ENCODE measurements around the gene ZNF23. TPM values are rescaled to one million over a fixed set of nuclear protein-coding genes. Genes with fewer than 3 reads are reported as not detected.
A peak's percentile ranks its signal among the peaks of the same experiment; 100 is the strongest.

Gene ZNF23
- total RNA-seq, 2 experiments from 2014 or later = 11.1 to 11.5 TPM

DNA sequence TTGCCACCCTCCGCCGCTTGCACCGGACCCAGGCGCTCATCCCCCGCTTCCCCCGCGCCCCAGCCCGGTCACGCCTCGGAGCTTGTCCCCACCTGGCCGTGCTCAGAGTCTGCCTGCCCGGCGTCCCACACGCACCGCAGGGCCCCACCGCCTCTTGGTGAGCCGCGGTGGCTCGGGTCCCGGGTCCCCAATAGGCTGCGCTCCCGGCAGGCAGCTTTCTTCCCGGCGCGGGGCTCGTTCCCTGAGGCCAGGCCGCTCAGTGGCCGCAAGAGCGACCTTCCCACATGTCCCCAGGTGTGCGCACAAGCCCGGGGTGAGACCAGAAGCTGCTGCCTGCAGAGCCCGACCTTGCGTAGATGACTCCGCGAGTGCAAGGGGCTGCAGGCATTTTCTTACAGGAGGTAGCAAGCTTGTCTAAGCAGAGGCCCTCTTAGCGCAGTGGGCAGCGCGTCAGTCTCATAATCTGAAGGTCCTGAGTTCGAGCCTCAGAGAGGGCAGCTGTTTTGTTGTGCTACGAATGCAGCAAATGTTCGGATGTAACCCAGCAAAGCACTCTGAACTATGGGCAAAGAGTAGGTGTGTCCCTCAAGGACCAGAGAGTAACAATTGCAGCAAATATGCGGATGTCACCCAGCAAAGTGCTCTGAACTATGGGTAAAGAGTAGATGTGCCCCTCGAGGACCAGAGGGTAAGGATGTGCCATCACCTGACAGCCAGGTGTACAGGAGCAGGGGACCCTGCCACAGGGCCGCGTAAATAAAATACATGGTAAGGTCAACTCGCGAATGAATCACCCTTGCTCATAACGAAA, 35.8 kb downstream of the ZNF23 start:
- Mint-ChIP-seq H3K9me3 (no peaks in the 10 kb centered on the region), H3K4me1 (peaks cover 9% of the 10 kb centered on the region), H3K27ac (peak overlapping the region; percentile 83), H3K4me3 (peak overlapping the region; percentile 68), H3K36me3 (no peaks in the 10 kb centered on the region), H3K27me3 (peaks cover 38% of the 10 kb centered on the region)
- DNase-seq = peak; percentile 70

DNA sequence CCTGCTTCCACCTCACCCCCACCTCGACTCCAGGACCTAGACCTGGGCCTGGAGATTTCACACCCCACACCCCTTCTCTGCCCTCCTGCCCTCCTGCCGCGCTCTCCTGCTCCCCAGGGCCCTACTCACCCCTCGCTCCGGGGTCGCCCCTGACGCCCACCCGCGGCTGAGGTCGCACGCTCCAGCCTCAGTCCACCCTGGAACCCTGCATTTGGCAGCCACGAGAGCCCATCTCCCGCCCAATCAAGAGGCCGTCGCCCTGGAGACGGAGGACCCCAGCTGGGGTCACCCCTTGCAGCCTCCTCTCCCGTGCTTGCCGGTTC, 36.3 kb downstream of the ZNF23 start:
- peaks cover 36% of the 10 kb centered on the region for H3K27me3 Mint-ChIP-seq
- no peak for DNase-seq
- H3K4me3 Mint-ChIP-seq = peak overlapping the region; percentile 68
- H3K9me3 Mint-ChIP-seq = no peaks in the 10 kb centered on the region
- peaks cover 9% of the 10 kb centered on the region for H3K4me1 Mint-ChIP-seq
- no peaks in the 10 kb centered on the region for H3K36me3 Mint-ChIP-seq
- H3K27ac Mint-ChIP-seq = no peak overlapping the region

DNA sequence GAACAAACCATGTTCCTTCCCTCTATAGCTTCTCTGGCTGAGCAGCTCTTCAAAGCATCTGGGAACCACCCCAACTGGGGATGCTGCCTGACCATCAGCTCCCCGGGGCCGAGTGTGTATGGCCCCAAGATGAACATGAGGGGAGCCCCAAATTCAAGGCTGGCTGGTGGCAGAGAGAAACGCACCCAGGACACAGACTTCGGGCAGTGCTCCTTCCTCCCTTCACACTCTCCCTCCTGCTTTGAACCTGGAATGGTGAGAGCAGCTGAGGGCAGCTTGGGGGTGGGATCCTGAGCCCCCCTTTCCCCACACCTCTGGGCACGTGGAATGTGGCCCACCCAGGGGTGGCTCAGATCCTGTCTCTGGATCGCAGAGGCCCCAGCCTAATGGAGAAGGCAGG, 37.4 kb downstream of the ZNF23 start:
- no peak overlapping the region for H3K27ac Mint-ChIP-seq
- H3K27me3 Mint-ChIP-seq = peaks cover 34% of the 10 kb centered on the region
- no peaks in the 10 kb centered on the region for H3K9me3 Mint-ChIP-seq
- no peaks in the 10 kb centered on the region for H3K36me3 Mint-ChIP-seq
- peaks cover 9% of the 10 kb centered on the region for H3K4me1 Mint-ChIP-seq
- DNase-seq = no peak
- no peak overlapping the region for H3K4me3 Mint-ChIP-seq

DNA sequence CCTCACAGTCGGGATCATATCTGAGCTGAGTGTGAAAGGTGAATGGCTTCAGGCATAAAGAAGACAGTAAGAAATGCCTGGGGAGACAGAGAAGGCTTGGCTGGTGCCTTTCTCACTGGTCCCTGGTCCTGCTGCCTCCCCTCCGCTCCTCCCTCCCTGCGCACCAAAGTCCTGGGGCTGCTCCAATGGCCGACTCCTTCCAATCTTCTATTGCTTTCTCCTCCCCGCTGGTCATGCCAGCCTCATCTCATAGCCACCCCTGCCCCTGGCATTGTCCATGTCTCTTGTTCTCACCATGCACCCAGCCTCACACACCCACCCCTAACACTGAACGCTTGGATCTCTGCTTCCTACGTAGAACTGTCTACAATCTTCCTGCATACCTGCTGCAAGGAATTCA, 38.2 kb downstream of the ZNF23 start:
- Mint-ChIP-seq H3K36me3 (no peaks in the 10 kb centered on the region), H3K27ac (no peak overlapping the region), H3K9me3 (no peaks in the 10 kb centered on the region), H3K27me3 (peaks cover 34% of the 10 kb centered on the region), H3K4me3 (no peak overlapping the region), H3K4me1 (peaks cover 9% of the 10 kb centered on the region)
- DNase-seq = no peak

DNA sequence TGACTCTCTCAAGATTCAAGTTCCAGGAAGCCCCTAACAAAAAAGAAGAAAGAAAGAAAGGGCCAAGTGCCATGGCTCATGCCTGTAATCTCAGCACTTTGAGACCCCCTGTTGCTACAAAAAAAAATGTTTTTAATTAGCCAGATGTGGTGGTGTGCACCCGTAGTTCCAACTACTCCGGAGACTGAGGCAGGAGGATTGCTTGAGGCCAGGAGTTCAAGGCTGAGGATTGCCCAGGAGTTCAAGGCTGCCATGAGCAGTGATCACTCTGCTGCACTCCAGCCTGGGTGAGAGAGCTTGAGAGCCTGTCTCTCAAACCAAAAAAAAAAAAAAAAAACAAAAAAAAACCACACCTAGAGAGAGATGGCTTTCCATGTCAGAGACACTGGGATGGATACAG, 39.0 kb downstream of the ZNF23 start:
- Mint-ChIP-seq H3K9me3 (no peaks in the 10 kb centered on the region), H3K27me3 (peaks cover 34% of the 10 kb centered on the region), H3K36me3 (no peaks in the 10 kb centered on the region), H3K4me1 (peaks cover 9% of the 10 kb centered on the region), H3K27ac (no peak overlapping the region), H3K4me3 (no peak overlapping the region)
- DNase-seq = no peak

DNA sequence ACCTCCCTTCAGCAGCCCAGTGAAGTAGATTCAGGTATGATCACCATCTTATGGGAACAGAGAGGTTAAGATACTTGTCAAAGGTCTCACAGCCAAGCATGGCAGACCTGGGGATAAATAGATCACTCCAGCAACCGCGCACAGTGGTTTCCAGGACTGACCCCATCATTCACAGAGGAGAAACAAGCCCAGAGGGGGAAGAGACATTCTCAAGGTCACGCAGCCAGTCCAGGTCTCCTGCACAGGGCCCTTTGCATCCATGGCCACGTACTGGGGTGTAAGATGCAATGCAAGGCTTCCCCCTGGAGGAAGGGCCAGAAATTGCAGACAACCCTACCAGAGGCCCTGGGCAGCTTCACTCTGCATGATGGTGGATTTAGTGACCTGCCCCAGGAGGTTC, 40.1 kb downstream of the ZNF23 start:
- Mint-ChIP-seq H3K36me3 (no peaks in the 10 kb centered on the region), H3K9me3 (no peaks in the 10 kb centered on the region), H3K4me1 (peaks cover 8% of the 10 kb centered on the region), H3K27me3 (peaks cover 29% of the 10 kb centered on the region), H3K27ac (no peak overlapping the region), H3K4me3 (no peak overlapping the region)
- DNase-seq = peak; percentile 39

DNA sequence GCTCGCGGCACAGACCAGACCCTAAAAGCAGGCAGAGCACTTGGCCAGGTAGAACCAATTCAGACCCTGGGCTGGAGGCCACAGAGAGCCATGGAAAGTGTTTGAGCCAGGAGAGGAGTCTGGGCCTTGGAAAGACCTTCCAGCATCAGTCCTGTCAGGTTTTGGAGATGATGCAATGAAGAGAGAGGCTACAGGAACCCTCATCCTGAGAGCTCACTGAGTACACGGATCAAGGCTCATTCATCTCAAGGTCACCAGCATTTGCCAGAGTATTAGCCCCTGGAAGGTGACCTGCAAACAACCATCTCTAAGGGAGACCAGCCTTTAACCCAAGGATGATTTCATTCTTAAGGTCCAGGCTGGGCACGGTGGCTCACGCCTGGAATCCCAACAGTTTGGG, 48.0 kb downstream of the ZNF23 start:
- Mint-ChIP-seq H3K27me3 (peaks cover 44% of the 10 kb centered on the region), H3K9me3 (no peaks in the 10 kb centered on the region), H3K4me1 (peaks cover 7% of the 10 kb centered on the region), H3K27ac (no peak overlapping the region), H3K36me3 (no peaks in the 10 kb centered on the region), H3K4me3 (no peak overlapping the region)
- no peak for DNase-seq

DNA sequence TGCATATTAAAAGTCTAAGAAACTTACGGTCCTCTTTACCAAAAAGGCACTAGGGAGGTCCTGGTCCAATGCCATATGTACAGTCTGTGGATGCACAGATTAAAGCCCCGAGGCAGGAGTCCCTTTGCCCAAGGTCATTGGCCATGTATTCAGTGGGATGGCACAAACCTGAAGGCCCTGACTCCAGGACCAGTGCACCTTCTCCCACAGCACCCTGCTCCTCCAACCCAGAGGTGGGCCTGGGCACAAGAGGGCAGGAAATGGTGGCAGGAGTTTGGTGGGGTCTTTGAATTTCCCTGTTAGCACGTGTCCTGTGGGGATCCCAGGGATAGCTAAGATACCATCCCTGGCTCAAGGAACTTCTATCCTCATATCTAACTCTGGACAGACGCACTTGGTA, 48.7 kb downstream of the ZNF23 start:
- Mint-ChIP-seq H3K4me3 (no peak overlapping the region), H3K9me3 (no peaks in the 10 kb centered on the region), H3K27me3 (peaks cover 46% of the 10 kb centered on the region), H3K4me1 (peaks cover 7% of the 10 kb centered on the region), H3K27ac (no peak overlapping the region), H3K36me3 (no peaks in the 10 kb centered on the region)
- no peak for DNase-seq

DNA sequence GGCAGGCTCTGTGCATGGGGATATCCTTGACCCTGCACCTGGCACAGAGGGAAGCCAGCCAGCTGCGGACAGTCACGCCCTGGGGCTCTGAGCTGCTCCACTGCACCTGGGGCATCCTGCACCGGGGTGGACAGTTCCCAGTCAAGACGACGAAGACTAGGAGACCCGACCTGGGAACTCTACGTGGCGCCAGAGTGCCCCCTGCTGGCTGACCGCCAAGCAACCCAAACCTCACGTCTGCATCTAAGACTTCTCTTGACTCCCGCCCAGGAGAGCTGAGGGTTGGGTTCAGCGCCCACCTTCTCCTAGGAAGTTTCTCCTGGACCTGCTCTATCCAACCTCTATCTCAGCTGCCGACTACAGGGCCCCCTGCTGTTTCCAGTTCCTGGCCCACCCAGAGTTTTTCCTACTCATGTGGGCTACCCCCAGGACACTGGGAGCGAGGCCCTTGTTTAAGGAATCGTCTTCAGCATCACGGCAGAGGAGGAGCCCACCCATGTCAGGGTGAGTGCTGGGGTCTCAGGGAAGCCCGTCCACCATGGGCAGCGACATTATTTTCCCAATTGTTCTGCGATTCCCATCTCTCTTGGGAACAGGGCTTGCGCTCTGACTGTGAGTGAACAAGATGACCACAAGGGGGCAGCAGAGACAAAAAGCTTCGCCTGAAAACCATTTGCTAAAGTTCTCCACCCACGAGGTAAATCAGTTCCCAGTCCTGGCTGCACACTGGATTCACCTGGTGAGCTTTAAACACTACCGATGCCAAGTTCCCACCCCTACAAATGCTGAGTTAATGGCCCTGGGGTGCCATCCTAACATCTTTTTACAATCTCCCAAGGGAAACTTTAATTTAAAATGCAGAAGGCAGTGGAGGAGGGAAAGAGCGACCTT, 49.5 kb downstream of the ZNF23 start:
- peaks cover 46% of the 10 kb centered on the region for H3K27me3 Mint-ChIP-seq
- no peak overlapping the region for H3K4me3 Mint-ChIP-seq
- H3K9me3 Mint-ChIP-seq = no peaks in the 10 kb centered on the region
- no peaks in the 10 kb centered on the region for H3K36me3 Mint-ChIP-seq
- DNase-seq = peak; percentile 51
- no peak overlapping the region for H3K27ac Mint-ChIP-seq
- peaks cover 11% of the 10 kb centered on the region for H3K4me1 Mint-ChIP-seq

DNA sequence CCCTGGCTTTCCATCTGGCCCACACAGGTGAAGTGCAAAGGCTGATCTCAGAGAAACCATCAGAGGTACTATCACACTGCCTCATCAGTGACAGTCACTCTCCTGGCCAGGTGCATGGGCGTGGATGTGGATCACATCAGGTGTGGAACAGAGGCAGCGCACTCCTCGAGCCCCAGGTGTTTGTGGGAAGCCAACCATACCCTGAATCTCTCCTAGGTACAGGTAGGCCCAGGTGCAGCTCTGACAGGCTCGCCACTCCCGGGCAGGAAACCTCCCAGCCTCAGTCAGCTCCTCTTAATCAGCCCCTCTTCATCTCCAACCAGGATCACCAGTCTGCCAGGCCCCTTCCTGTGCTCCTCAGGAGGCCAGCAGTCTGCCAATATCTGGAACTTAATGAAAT, 51.9 kb downstream of the ZNF23 start:
- Mint-ChIP-seq H3K4me3 (no peak overlapping the region), H3K9me3 (no peaks in the 10 kb centered on the region), H3K27me3 (peaks cover 43% of the 10 kb centered on the region), H3K27ac (no peak overlapping the region), H3K4me1 (peaks cover 24% of the 10 kb centered on the region), H3K36me3 (no peaks in the 10 kb centered on the region)
- DNase-seq = no peak

DNA sequence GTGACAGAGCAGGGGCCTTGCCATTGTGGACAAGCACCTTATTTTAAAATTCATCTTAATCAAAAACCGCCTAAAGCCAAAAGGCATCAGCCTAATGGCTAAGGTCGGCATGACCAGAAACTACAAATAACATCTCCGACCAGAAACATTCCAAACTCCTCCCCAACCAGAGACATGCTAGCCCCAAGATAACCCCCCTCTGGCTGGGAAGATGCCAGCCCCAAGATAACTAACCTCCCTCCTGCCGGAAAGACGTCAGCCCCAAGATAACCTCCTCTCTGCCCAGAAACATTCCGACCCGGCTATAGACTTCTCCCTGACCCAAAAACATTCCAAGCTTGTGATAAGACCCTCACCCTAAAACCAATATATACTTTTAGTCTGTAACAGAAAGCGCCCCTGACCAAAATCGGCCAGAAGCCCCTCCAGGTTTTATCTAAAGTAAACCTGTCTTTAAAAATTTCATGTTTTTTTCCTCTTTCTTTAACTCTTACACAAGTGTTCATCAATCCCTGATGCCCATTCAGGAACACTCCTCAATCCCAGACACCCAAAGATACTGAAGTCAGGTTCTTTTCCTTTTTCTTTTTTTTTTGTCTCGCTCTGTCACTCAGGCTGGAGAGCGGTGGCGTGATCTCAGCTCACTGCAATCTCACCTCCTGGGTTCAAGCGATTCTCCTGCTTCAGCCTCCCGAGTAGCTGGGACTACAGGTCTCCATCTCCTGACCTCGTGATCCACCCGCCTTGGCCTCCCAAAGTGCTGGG, 52.9 kb downstream of the ZNF23 start:
- Mint-ChIP-seq H3K4me1 (peaks cover 24% of the 10 kb centered on the region), H3K9me3 (no peaks in the 10 kb centered on the region), H3K27me3 (peaks cover 47% of the 10 kb centered on the region), H3K4me3 (no peak overlapping the region), H3K27ac (no peak overlapping the region), H3K36me3 (no peaks in the 10 kb centered on the region)
- no peak for DNase-seq

DNA sequence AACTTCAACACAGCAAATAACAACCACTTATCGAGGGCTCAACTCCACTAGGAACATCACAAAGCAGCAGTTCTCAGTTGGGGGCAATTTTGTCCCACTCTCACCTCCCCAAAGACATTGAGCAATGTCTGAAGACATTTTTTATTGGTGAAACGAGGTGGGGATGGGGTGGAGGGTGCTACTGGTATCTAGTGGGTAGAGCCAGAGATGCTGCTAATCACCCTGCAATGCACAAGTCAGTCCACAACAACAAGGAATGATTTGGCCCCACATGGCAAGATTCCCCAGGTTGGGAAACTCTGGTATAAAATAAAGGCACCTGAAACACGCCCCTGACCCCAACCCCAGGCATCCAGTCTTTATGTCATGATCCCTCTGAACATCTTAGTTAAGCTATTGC, 53.5 kb downstream of the ZNF23 start:
- no peak for DNase-seq
- no peaks in the 10 kb centered on the region for H3K9me3 Mint-ChIP-seq
- no peaks in the 10 kb centered on the region for H3K36me3 Mint-ChIP-seq
- no peak overlapping the region for H3K4me3 Mint-ChIP-seq
- H3K27me3 Mint-ChIP-seq = peaks cover 43% of the 10 kb centered on the region
- no peak overlapping the region for H3K27ac Mint-ChIP-seq
- H3K4me1 Mint-ChIP-seq = peaks cover 24% of the 10 kb centered on the region

DNA sequence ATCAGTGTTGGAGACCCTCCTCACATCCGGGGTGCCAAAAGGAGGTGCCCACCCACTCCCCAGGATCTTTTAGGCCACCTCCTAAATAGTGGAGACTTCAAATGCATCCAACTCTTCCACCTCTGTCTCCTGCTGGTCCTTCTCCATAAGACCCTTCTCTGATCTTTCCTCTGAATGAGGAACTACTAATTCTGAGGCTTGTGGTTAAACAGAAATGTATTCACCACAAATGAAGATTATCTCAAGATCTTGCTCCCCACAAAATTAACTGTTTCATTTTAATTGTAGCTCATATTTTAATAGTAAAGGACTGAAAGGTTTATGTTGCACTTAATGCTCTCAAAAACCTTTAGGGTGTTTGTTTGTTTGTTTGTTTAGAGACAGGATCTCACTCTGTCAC, 54.3 kb downstream of the ZNF23 start:
- Mint-ChIP-seq H3K27me3 (peaks cover 40% of the 10 kb centered on the region), H3K9me3 (no peaks in the 10 kb centered on the region), H3K36me3 (no peaks in the 10 kb centered on the region), H3K4me1 (peaks cover 21% of the 10 kb centered on the region), H3K27ac (no peak overlapping the region), H3K4me3 (no peak overlapping the region)
- DNase-seq = no peak

DNA sequence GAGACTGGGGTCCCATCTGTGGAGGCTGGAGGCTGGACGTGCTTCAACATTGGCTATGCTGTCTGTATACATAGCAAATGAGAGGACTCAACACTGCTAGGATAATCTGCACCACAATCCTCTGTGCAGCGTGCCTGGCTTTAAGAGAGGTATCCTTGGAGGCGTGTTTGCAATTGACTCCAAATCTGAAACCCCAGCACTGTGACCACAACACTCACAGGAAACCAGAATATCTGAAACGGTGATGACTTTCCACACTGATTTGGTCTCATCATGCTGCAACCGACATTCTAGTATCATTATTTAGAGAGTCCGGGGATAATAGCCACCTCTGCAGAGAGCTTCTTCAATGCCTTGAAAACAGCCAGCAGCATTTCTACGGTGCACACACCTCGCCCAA, 55.3 kb downstream of the ZNF23 start:
- no peak for DNase-seq
- H3K4me3 Mint-ChIP-seq = no peak overlapping the region
- peaks cover 33% of the 10 kb centered on the region for H3K27me3 Mint-ChIP-seq
- H3K27ac Mint-ChIP-seq = no peak overlapping the region
- no peaks in the 10 kb centered on the region for H3K36me3 Mint-ChIP-seq
- no peaks in the 10 kb centered on the region for H3K9me3 Mint-ChIP-seq
- H3K4me1 Mint-ChIP-seq = peaks cover 17% of the 10 kb centered on the region

DNA sequence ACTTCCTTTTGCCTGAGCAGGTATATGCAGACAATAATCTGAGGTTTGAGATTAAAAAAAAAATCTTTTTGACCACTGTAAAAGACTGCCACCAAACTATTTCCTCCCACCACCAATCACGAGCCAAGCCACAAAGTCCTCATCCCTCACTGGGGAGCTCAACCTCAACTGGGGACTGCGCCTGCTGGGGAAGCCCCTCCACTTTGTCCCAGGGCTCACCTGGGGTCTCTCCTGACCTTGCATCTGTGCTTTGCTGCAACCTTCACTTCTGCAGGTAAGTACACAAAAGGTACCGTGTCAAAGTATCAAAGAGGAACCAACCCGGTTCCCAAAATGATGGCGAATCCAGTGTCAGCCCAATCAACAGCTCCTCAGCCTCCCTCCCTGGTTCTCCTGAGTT, 55.7 kb downstream of the ZNF23 start:
- no peak for DNase-seq
- Mint-ChIP-seq H3K4me3 (no peak overlapping the region), H3K27ac (no peak overlapping the region), H3K36me3 (no peaks in the 10 kb centered on the region), H3K9me3 (no peaks in the 10 kb centered on the region), H3K27me3 (peaks cover 28% of the 10 kb centered on the region), H3K4me1 (peaks cover 17% of the 10 kb centered on the region)

Data from activated naive CD8-positive, alpha-beta T cell treated with anti-CD3 and anti-CD28 coated beads for 36 hours (primary cell).